Measurements from ENCODE around the gene NUFIP1. TPM values are rescaled to one million over a fixed set of nuclear protein-coding genes. Genes with fewer than 3 reads are reported as not detected.

The NUFIP1 gene
- total RNA-seq, 2 experiments from 2014 or later = 9.3 to 9.5 TPM

DNA sequence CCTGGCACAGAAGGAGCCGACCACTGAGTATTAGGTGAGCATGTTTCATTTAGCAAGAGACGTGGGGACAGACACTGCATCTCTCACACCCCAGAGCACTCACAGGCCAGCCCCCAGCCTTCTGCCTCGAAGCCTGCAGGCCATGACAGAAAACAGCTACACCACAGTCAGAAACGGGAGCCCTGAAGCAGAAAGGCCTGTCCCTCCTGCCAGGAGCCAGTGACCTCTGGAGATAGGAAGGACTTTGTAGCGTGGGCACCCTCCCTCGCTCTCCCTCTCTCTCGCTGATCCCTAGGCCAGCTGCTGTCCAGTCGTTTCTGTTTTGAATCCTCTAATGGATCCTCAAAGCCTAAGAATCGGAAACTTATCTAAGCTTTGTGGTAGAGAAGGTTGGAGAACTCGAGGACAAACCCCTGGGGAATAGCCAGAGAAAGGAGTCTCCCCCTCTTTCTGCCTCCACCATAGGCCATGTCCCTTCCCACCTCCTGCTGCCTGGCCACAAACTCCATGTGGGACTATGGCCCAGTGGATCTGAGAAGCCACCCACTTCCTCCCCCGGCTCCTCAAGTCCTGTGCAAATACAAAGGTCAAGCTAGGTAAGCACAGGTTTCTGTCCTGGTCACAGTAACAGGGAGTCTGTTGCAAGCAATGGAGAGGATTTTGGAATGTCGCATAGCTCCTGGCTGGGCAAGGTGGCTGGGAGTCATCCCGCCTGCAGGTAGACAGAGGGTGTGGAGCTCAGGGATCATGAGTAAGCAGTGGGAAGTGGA lies 95.1 kb downstream of the NUFIP1 start:
- no peaks in the 10 kb centered on the region for H3K4me1 Mint-ChIP-seq (ENCODE audit: low read depth)
- no peak for DNase-seq
- peaks cover 2% of the 10 kb centered on the region for H3K9me3 Mint-ChIP-seq
- H3K27ac Mint-ChIP-seq = no peak overlapping the region
- CTCF ChIA-PET = interaction anchor here (0.7 to 0.8 kb wide), 2 partner anchors 8 to 709 kb away, joined by 3 to 4 read pairs; no protein-coding TSS in a partner anchor
- intact Hi-C loops (cut with micrococcal nuclease) = no loop called here
- no peaks in the 10 kb centered on the region for H3K36me3 Mint-ChIP-seq
- POLR2A ChIA-PET = no interaction called here
- peaks cover 2% of the 10 kb centered on the region for H3K27me3 Mint-ChIP-seq
- H3K4me3 Mint-ChIP-seq = no peak overlapping the region

Other genes starting within 250 kb of the NUFIP1 start
- gene GPALPP1, start 67 bp upstream of the NUFIP1 start, total RNA-seq = 10 to 100 TPM; 30.1 to 32.7 TPM
- 10 to 100 TPM; 25.4 to 26.0 TPM for gene GTF2F2, start 131.0 kb upstream of the NUFIP1 start, total RNA-seq
- gene KCTD4, start 211.6 kb upstream of the NUFIP1 start, total RNA-seq = not detected